Heart left ventricle (tissue), 16 donors: ENCODE measurements around the gene SPATC1L. TPM values are rescaled to one million over a fixed set of nuclear protein-coding genes. Genes with fewer than 3 reads are reported as not detected.

ENCODE experiments used
- ATAC-seq, 4 donors: fragments of 200-7000 bp; cut with Tn5 transposase; one replicate each; pipeline ENCODE4 v1.9.1; 2020 to 2022; ENCODE audit warnings: moderate library complexity in 4 of 4, mild to moderate bottlenecking in 3 of 4, moderate number of reproducible peaks in 1 of 4
- DNase-seq, 5 donors: peaks; one replicate each; pipeline ENCODE4 v3.0.0-alpha.2; 2020
- H3K27ac ChIP-seq, 12 donors: fragments of 200-600 bp; sonication (generic) in 4 of 12; one replicate each; pipeline versions ENCODE4 v1.5.0 to v1.8.0; 2016 to 2022; ENCODE audit warnings: mild to moderate bottlenecking in 2 of 12
- H3K27me3 ChIP-seq, 9 donors: fragments of 200-600 bp; sonication (generic) in 2 of 9; one replicate each; pipeline versions ENCODE4 v1.5.1 to v1.8.0; 2016 to 2022; ENCODE audit warnings: mild to moderate bottlenecking in 3 of 9
- H3K36me3 ChIP-seq, 9 donors: fragments of 200-600 bp; sonication (generic) in 2 of 9; one replicate each; pipeline versions ENCODE4 v1.5.0 to v1.8.0; 2018 to 2022; ENCODE audit warnings: mild to moderate bottlenecking in 2 of 9
- H3K4me1 ChIP-seq, 12 donors: fragments of 200-600 bp; sonication (generic) in 4 of 12; one replicate each; pipeline versions ENCODE4 v1.5.0 to v1.8.0; 2016 to 2022; ENCODE audit warnings: mild to moderate bottlenecking in 3 of 12
- H3K4me3 ChIP-seq, 12 donors: fragments of 200-600 bp; sonication (generic) in 4 of 12; one replicate each; pipeline versions ENCODE4 v1.5.0 to v1.8.0; 2017 to 2022; ENCODE audit warnings: mild to moderate bottlenecking in 9 of 12, moderate library complexity in 4 of 12
- H3K9me3 ChIP-seq, 12 donors: fragments of 200-600 bp; sonication (generic) in 4 of 12; one replicate each; pipeline versions ENCODE4 v1.5.0 to v1.8.0; 2016 to 2022; ENCODE audit warnings: mild to moderate bottlenecking in 1 of 12
- CTCF ChIP-seq, 12 donors: fragments of 200-600 bp; sonication (generic) in 4 of 12; IDR thresholded peaks; one replicate each; pipeline versions ENCODE4 v1.5.0 to v1.8.0; 2018 to 2022; ENCODE audit warnings: antibody characterized with exemption in 12 of 12, mild to moderate bottlenecking in 5 of 12
- POLR2A ChIP-seq, 2 donors: fragments of 450-650 bp; IDR thresholded peaks; one replicate each; pipeline ENCODE4 v1.6.1; 2017; ENCODE audit warnings: antibody characterized with exemption in 2 of 2, mild to moderate bottlenecking in 2 of 2, moderate library complexity in 2 of 2
- WGBS, 4 donors: extraction: QIAGEN DNeasy Blood & Tissue Kit in 2 of 4; methylation state at CpG; one replicate each; pipeline versions ENCODE4 v1.1.5 to v1.1.7; 2013 to 2018; 5-methylcytosine and 5-hydroxymethylcytosine counted together
- intact Hi-C, 10 donors: fragments of 100-400 bp; cut with DNase I; formaldehyde crosslinking; loops; one replicate each; pipeline versions ENCODE4 v1.11.1 to v1.14.2; 2022
- polyA plus RNA-seq, 2 donors: library from polyadenylated mRNA; stranded (reverse); fragments of 200-250 nt; gene quantifications; one replicate each; pipeline ENCODE4 v1.2.3, GENCODE V29; 2013
- total RNA-seq, 9 donors: library from RNA; depleted of rRNA in 2 of 9; stranded (reverse); fragments of >200 nt in 2 of 9; fragmentation: NEBNext Ultra II Directional in 3 of 9; extraction: Animal tissue kit (Norgen Biotek cat#: 25700) in 3 of 9; gene quantifications; one replicate each; pipeline versions ENCODE4 v1.1.0 to v1.2.4, GENCODE V29; 2016 to 2023
- donor health status: ischemic (EF 13 %, LVEDD 7.1; RV severe dilation, severe dysfunction).
- donor health status: healthy with polysubstance abuse.
- donor health status: DM: no; HTN: yes; CAD: no.
- donor health status: DM: no; HTN: no; CAD: no.
- donor health status: ischemic (EF 25% LVEDD 6.9; RV normal size, moderate dysfunction).
- donor health status: ischemic (EF 25% LVEDD 5.7; RV mildly dilated, moderate dysfunction).
- donor health status: healthy.
- donor health status: DM: yes; HTN: yes; CAD: no.
- donor health status: ischemic (EF 35%, LVEDD 5.7; RV mildly dilated, moderate dysfunction).
- donor health status: nonischemic (EF 11% LVEDD 7.7; RV severe dilation, severe dysfunction).
- donor health status: DM: yes; HTN: yes; CAD: no.
- donor health status: PGD.
- donor health status: ischemic (EF 29% LVEDD 5.4; RV normal size, mild dysfunction).
- donor health status: nonischemic (EF 23%, LVEDD 6.1; RV moderate dilation, normal function).

SPATC1L gene
- total and polyA plus RNA-seq, 11 donors = 4.9 to 16.8 (median 10.6) TPM

DNA sequence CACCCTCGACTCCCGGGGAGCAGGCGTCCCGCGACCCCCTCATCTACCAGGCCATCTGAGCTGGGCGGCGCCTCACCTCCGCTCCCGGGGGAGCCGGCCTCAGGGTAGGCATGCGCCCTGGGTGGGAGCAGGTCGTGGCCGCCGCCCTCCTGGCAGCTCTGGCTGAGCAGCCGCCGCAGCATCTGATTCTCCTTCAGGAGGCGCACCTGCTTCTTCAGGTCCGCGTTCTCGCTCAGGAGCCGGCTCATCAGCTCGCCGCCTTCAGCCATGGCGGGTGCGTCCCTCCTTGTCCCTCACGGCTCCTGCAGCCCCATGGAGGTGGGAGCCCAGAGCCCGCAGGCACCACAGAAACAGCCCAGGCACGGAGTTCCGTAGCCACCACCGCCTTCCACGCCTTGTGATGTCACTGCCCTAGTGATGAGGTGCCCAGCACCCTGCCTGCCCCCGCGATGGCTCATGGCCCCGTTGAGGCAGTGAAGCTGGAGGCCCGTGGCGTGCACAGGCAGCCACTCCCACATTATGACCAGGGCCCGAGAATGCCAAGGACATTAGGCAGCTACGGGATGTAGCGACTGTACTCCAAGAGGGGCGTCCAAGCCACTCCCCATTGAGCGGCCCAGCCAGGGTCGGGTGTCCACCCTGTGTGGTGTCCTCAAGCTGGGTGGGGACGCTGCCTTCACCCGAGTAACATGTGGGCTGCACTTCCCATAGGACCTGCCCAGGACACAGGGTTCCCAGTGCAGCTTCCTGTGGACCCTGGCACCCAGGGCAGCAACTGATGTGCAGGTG is 1.5 kb downstream of the SPATC1L start:
- peaks cover 0 to 24% (median 3%) of the 10 kb centered on the region in 12 donors for H3K4me1 ChIP-seq
- peak overlapping the region in 1 of 12 donors; percentile 1 for H3K4me3 ChIP-seq
- peak overlapping the region in 5 of 12 donors; percentile 17 to 57 (median 30) for H3K27ac ChIP-seq
- ATAC-seq (peak in 2 of 4 donors; percentile 24 to 38), DNase-seq (peak in 3 of 5 donors; percentile 54 to 67 (median 67))
- WGBS, 4 donors = 91 to 96% (median 92%) methylated on average over 31 to 44 of the region's 44 CpGs
- peaks cover 0 to under 1% (median 0%) of the 10 kb centered on the region in 12 donors for H3K9me3 ChIP-seq
- peaks cover 0 to 4% (median 0%) of the 10 kb centered on the region in 9 donors for H3K36me3 ChIP-seq
- TF ChIP-seq CTCF (IDR thresholded peaks at IDR 0.05) (no peak), POLR2A (IDR thresholded peaks at IDR 0.05) (no peak)
- intact Hi-C loops = loop anchor here in 1 of 10 donors (5.0 kb wide), 1 partner anchor 140 kb away; the partner anchor contains the start of genes C21orf58 and PCNT
- H3K27me3 ChIP-seq = no peaks in the 10 kb centered on the region

- intact Hi-C loops = loop anchor here in 1 of 10 donors (5.0 kb wide), 1 partner anchor 140 kb away; the partner anchor contains the start of genes C21orf58 and PCNT
- H3K4me1 ChIP-seq = peaks cover 0 to 18% (median 0%) of the 10 kb centered on the region in 12 donors
- H3K27ac ChIP-seq = peak overlapping the region in 3 of 12 donors; percentile 12 to 57 (median 30)
- 86 to 90% (median 89%) methylated on average over 7 to 16 of the region's 16 CpGs for WGBS, 4 donors
- ATAC-seq (no peak), DNase-seq (peak in 1 of 5 donors; percentile 53)
- peaks cover 0 to 4% (median 0%) of the 10 kb centered on the region in 9 donors for H3K36me3 ChIP-seq
- no peaks in the 10 kb centered on the region for H3K27me3 ChIP-seq
- H3K9me3 ChIP-seq = peaks cover 0 to 7% (median 0%) of the 10 kb centered on the region in 12 donors
- H3K4me3 ChIP-seq = no peak overlapping the region
- TF ChIP-seq CTCF (IDR thresholded peaks at IDR 0.05) (no peak), POLR2A (IDR thresholded peaks at IDR 0.05) (no peak)
Measured at GRCh38 chr21:46181953-46182547, 2.2 kb downstream of the SPATC1L start.

DNA sequence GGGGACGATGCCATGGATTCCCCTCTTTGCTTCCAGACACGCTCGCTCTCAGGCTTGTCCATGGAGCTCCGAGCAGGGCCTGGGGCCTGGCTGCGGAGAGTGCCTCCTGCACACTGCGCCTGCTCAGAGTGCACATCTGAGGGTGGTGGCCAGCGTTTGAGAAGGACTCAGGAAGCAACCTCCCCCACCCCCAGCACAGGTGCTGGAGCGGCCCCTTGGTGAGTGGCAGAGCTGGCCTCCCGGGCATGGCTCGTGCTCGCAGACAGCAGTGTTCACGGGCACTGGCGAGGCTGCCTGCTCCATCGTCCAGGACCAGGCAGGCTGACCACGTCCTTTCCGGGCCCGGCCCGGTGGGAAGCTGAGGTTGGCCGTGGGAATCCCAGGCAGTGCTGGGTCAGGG is 2.8 kb downstream of the SPATC1L start:
- H3K4me3 ChIP-seq = no peak overlapping the region
- TF ChIP-seq CTCF (IDR thresholded peaks at IDR 0.05) = no peak
- TF ChIP-seq POLR2A (IDR thresholded peaks at IDR 0.05) = no peak
- no peaks in the 10 kb centered on the region for H3K27me3 ChIP-seq
- no peak for DNase-seq
- H3K4me1 ChIP-seq = peaks cover 0 to 18% (median 0%) of the 10 kb centered on the region in 12 donors
- 86 to 91% (median 89%) methylated on average over 15 to 19 of the region's 19 CpGs for WGBS, 4 donors
- no peak for ATAC-seq
- H3K27ac ChIP-seq = no peak overlapping the region
- intact Hi-C loops = loop anchor here in 1 of 10 donors (5.0 kb wide), 1 partner anchor 141 kb away; the partner anchor contains the start of genes C21orf58 and PCNT
- peaks cover 0 to 4% (median 0%) of the 10 kb centered on the region in 9 donors for H3K36me3 ChIP-seq
- peaks cover 0 to 13% (median 0%) of the 10 kb centered on the region in 12 donors for H3K9me3 ChIP-seq
